Caco-2 (cell line): ENCODE data around the gene ZFAND2A. TPM values are rescaled to one million over a fixed set of nuclear protein-coding genes. Genes with fewer than 3 reads are reported as not detected.

Experiments
- total RNA-seq: library from RNA; stranded (reverse); gene quantifications from 2 replicates; pipeline ENCODE4 v1.2.3, GENCODE V29; 2022

Gene ZFAND2A
- total RNA-seq, 1 experiment from 2014 or later = 32.1 TPM

Other genes with a start within 250 kb of the ZFAND2A start
- 65.6 and 77.6 TPM in 2 replicates for gene ADAP1, start 205.5 kb downstream of the ZFAND2A start, total RNA-seq
- 24.8 and 25.6 TPM in 2 replicates for gene COX19, start 184.6 kb downstream of the ZFAND2A start, total RNA-seq
- gene CYP2W1, start 177.0 kb downstream of the ZFAND2A start, total RNA-seq = 24.0 and 25.1 TPM in 2 replicates
- gene GPR146, start 115.7 kb downstream of the ZFAND2A start, total RNA-seq = 1.8 and 3.0 TPM in 2 replicates
- 0.25 TPM in 1 of 2 replicates, not detected in the other for gene GPER1, start 72.1 kb downstream of the ZFAND2A start, total RNA-seq
- gene UNCX, start 72.7 kb upstream of the ZFAND2A start, total RNA-seq = not detected in 2 replicates